Neural progenitor cell (in vitro differentiated cells): Measurements from ENCODE around the gene ADIG.

Experiments
- EZH2 ChIP-seq: fragments of 200-600 bp; sonication (generic); IDR thresholded peaks from 2 replicates; pipeline ENCODE4 v1.6.1; 2017; ENCODE audit warnings: antibody characterized with exemption, mild to moderate bottlenecking, moderate library complexity
- EZH2phosphoT487 ChIP-seq: fragments of 200-600 bp; sonication (generic); IDR thresholded peaks from 2 replicates; pipeline ENCODE4 v1.6.1; 2017; ENCODE audit warnings: antibody characterized with exemption
- TF ChIP-seq, protein P1 (sequence below): fragments of 200-600 bp; sonication (generic); IDR thresholded peaks from 2 replicates; pipeline ENCODE4 v1.5.1; 2017; ENCODE audit warnings: antibody characterized with exemption, mild to moderate bottlenecking

DNA sequence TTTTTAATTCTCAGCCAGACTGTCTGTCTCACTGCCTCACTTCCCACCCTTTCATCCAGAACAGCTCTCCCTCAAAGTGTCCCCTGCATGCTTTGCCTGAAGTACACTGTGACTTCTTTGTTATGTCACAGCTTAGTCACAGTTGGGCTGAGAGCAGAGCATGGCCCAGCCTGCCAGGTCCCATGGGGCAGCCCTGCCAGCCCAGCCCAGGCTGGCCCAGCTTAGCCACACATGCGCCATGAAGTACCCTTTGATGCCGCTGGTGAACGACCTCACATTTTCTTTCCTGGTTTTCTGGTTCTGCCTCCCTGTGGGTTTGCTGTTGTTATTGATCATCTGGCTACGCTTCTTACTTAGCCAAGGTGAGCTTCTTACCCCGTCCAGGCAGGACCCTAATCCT is at the start of gene ADIG:
- TF ChIP-seq, protein P1, sequence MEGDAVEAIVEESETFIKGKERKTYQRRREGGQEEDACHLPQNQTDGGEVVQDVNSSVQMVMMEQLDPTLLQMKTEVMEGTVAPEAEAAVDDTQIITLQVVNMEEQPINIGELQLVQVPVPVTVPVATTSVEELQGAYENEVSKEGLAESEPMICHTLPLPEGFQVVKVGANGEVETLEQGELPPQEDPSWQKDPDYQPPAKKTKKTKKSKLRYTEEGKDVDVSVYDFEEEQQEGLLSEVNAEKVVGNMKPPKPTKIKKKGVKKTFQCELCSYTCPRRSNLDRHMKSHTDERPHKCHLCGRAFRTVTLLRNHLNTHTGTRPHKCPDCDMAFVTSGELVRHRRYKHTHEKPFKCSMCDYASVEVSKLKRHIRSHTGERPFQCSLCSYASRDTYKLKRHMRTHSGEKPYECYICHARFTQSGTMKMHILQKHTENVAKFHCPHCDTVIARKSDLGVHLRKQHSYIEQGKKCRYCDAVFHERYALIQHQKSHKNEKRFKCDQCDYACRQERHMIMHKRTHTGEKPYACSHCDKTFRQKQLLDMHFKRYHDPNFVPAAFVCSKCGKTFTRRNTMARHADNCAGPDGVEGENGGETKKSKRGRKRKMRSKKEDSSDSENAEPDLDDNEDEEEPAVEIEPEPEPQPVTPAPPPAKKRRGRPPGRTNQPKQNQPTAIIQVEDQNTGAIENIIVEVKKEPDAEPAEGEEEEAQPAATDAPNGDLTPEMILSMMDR: no peak
- TF ChIP-seq EZH2phosphoT487: no peak
- no peak for TF ChIP-seq EZH2
